Stimulated activated CD8-positive, alpha-beta memory T cell treated with anti-CD3 and anti-CD28 coated beads, Interleukin-4, amount 100 ng/mL, for 48 hours (primary cell): ENCODE data around the gene ETV3L.
A peak's percentile ranks its signal among the peaks of the same experiment; 100 is the strongest.

ENCODE experiments used
- DNase-seq: peaks from one replicate; pipeline ENCODE4 v3.0.0-alpha.2; 2020

Gene ETV3L

GRCh38 chr1:157131281-157131680, 31.7 kb upstream of the ETV3L start:
- DNase-seq: no peak

- DNase-seq: peak; percentile 25
Measured at GRCh38 chr1:157124855-157125254, 25.2 kb upstream of the ETV3L start.

- no peak for DNase-seq
Measured at GRCh38 chr1:157119448-157119847, 19.8 kb upstream of the ETV3L start.

- DNase-seq: no peak
Measured at GRCh38 chr1:157119008-157119407, 19.4 kb upstream of the ETV3L start.

GRCh38 chr1:157117527-157118057, 18.0 kb upstream of the ETV3L start:
- no peak for DNase-seq

GRCh38 chr1:157116737-157117103, 17.1 kb upstream of the ETV3L start:
- DNase-seq: no peak

GRCh38 chr1:157115851-157116736, 16.5 kb upstream of the ETV3L start:
- no peak for DNase-seq

- no peak for DNase-seq
Measured at GRCh38 chr1:157115429-157115838, 15.8 kb upstream of the ETV3L start.

GRCh38 chr1:157114183-157115121, 14.8 kb upstream of the ETV3L start:
- DNase-seq: peak; percentile 9

- DNase-seq: no peak
Measured at GRCh38 chr1:157113631-157114030, 14.0 kb upstream of the ETV3L start.

- no peak for DNase-seq
Measured at GRCh38 chr1:157113106-157113505, 13.5 kb upstream of the ETV3L start.

GRCh38 chr1:157112186-157112867, 12.7 kb upstream of the ETV3L start:
- no peak for DNase-seq

- DNase-seq: no peak
Measured at GRCh38 chr1:157111396-157112165, 12.0 kb upstream of the ETV3L start.

- no peak for DNase-seq
Measured at GRCh38 chr1:157110686-157111085, 11.1 kb upstream of the ETV3L start.

- DNase-seq: no peak
Measured at GRCh38 chr1:157110003-157110402, 10.4 kb upstream of the ETV3L start.

GRCh38 chr1:157108448-157108847, 8.8 kb upstream of the ETV3L start:
- DNase-seq: no peak

GRCh38 chr1:157107702-157108101, 8.1 kb upstream of the ETV3L start:
- no peak for DNase-seq

GRCh38 chr1:157106813-157107189, 7.2 kb upstream of the ETV3L start:
- DNase-seq: no peak

- DNase-seq: peak; percentile 65
Measured at GRCh38 chr1:157105988-157106812, 6.6 kb upstream of the ETV3L start.

- DNase-seq: no peak
Measured at GRCh38 chr1:157105298-157105987, 5.8 kb upstream of the ETV3L start.
